K562 (cell line): ENCODE results near the gene ACSBG1. TPM values are rescaled to one million over a fixed set of nuclear protein-coding genes. Genes with fewer than 3 reads are reported as not detected.

Experiments used
- ARID1B ChIP-seq: fragments of 450-650 bp; IDR thresholded peaks from 2 replicates; pipeline ENCODE4 v1.6.1; 2016; ENCODE audit warnings: antibody characterized with exemption, mild to moderate bottlenecking, inconsistent platforms
- CHD2 ChIP-seq: IDR thresholded peaks from 2 replicates; pipeline ENCODE4 v1.6.1; 2011; ENCODE audit warnings: low read depth, low read length
- CUX1 ChIP-seq: fragments of 200-800 bp; sonication (Bioruptor generic); IDR thresholded peaks from 2 replicates; pipeline ENCODE4 v1.6.1; 2016; ENCODE audit warnings: missing genetic modification characterization, missing compliant biosample characterization
- CXXC5 ChIP-seq: fragments of 250-450 bp; sonication (Bioruptor Pico); IDR thresholded peaks from 2 replicates; pipeline ENCODE4 v1.8.0; 2022; ENCODE audit warnings: inconsistent platforms, mild to moderate bottlenecking, moderate library complexity
- E2F3 ChIP-seq: fragments of 250-450 bp; sonication (Bioruptor Pico); IDR thresholded peaks from 2 replicates; pipeline ENCODE4 v1.4.0; 2020; ENCODE audit warnings: mild to moderate bottlenecking
- ESRRB ChIP-seq: fragments of 250-450 bp; sonication (Bioruptor Pico); IDR thresholded peaks from 2 replicates; pipeline ENCODE4 v1.5.0; 2020; ENCODE audit warnings: mild to moderate bottlenecking, moderate library complexity, borderline replicate concordance
- ETV5 ChIP-seq: sonication (generic); formaldehyde crosslinking; IDR thresholded peaks from 2 replicates; pipeline ENCODE4 v1.4.0; 2020; ENCODE audit warnings: low read depth, mild to moderate bottlenecking, missing genetic modification reagents
- FOXM1 ChIP-seq, 2 experiments: fragments of 450-650 bp in 1 of 2; sonication (generic) in 1 of 2; formaldehyde crosslinking in 1 of 2; IDR thresholded peaks; 2 replicates each; pipeline versions ENCODE4 v1.6.1 to v1.9.0; 2017 to 2022; ENCODE audit warnings: low read depth in 2 of 2, mild to moderate bottlenecking in 2 of 2, missing genetic modification reagents in 1 of 2, moderate library complexity in 1 of 2
- FOXO4 ChIP-seq: fragments of 450-650 bp; formaldehyde crosslinking; IDR thresholded peaks from 2 replicates; pipeline ENCODE4 v1.4.0; 2020; ENCODE audit warnings: mild to moderate bottlenecking, moderate library complexity
- FOXP4 ChIP-seq: sonication (generic); formaldehyde crosslinking; IDR thresholded peaks from 2 replicates; pipeline ENCODE4 v1.8.0; 2022; ENCODE audit warnings: mild to moderate bottlenecking, missing genetic modification reagents, borderline replicate concordance
- HDAC2 ChIP-seq: fragments of 450-650 bp; IDR thresholded peaks from 2 replicates; pipeline ENCODE4 v1.6.1; 2016; ENCODE audit warnings: mild to moderate bottlenecking
- JUNB ChIP-seq: fragments of 450-650 bp; formaldehyde crosslinking; conservative IDR thresholded peaks from 2 replicates; pipeline ENCODE4 v1.4.0; 2020; ENCODE audit warnings: mild to moderate bottlenecking
- KLF16 ChIP-seq: IDR thresholded peaks from 2 replicates; pipeline ENCODE4 v1.6.1; 2016; ENCODE audit warnings: antibody characterized with exemption
- RBM25 ChIP-seq: fragments of 200-400 bp; formaldehyde crosslinking; IDR thresholded peaks from 2 replicates; pipeline ENCODE4 v1.6.1; 2018; ENCODE audit warnings: low read length, low read depth, moderate library complexity; ENCODE audit not compliant: severe bottlenecking
- TCF3 ChIP-seq: sonication (generic); formaldehyde crosslinking; IDR thresholded peaks from 2 replicates; pipeline ENCODE4 v1.4.0; 2020; ENCODE audit warnings: mild to moderate bottlenecking, missing genetic modification reagents
- TOE1 ChIP-seq, 2 experiments: fragments of 450-650 bp in 1 of 2; sonication (generic) in 1 of 2; formaldehyde crosslinking in 1 of 2; IDR thresholded peaks; 2 replicates each; pipeline versions ENCODE4 v1.7.1 to v1.8.0; 2016 to 2022; ENCODE audit warnings: borderline replicate concordance in 2 of 2, mild to moderate bottlenecking in 2 of 2, antibody characterized with exemption in 1 of 2, inconsistent platforms in 1 of 2, low read depth in 1 of 2, missing genetic modification reagents in 1 of 2, moderate library complexity in 1 of 2
- ZNF436 ChIP-seq: fragments of 250-450, 450-650 bp; sonication (Bioruptor Pico); formaldehyde crosslinking; IDR thresholded peaks from 2 replicates; pipeline ENCODE4 v1.7.0; 2020; ENCODE audit warnings: mild to moderate bottlenecking
- ZNF79 ChIP-seq: fragments of 250-450 bp; sonication (Bioruptor Pico); IDR thresholded peaks from 2 replicates; pipeline ENCODE4 v1.4.0; 2020; ENCODE audit warnings: low read depth, mild to moderate bottlenecking, moderate library complexity
- polyA plus RNA-seq, 8 experiments: library from polyadenylated mRNA; depleted of rRNA in 4 of 8; stranded (reverse) in 5 of 8; unstranded in 3 of 8; fragments of >200 nt; fragmentation: Nextera tagmentation in 2 of 8; fragmentation: Illumina TruSeq in 1 of 8; extraction: Ambion mirVana in 2 of 8; extraction: Trizol in 1 of 8; gene quantifications; 2 replicates each; pipeline versions ENCODE4 v1.2.1 to v1.2.3, GENCODE V29; 2011 to 2014; ENCODE audit warnings: inconsistent platforms in 1 of 8, missing spikeins in 1 of 8
- total RNA-seq, 7 experiments: library from RNA; depleted of rRNA in 6 of 7; stranded (reverse); fragments of >200 nt in 6 of 7; fragmentation: Illumina TruSeq in 2 of 7; extraction: Trizol in 2 of 7; gene quantifications; 2 replicates each; pipeline versions ENCODE4 v1.2.1 to v1.2.3, GENCODE V29; 2011 to 2021; ENCODE audit warnings: low replicate concordance in 1 of 7

ACSBG1 gene
- total and polyA plus RNA-seq, 9 of the 15 experiments (the other 6 are each of a cell fraction or from before 2014, with no cell fraction given) = 0.36 to 6.4 (median 2.5) TPM

DNA sequence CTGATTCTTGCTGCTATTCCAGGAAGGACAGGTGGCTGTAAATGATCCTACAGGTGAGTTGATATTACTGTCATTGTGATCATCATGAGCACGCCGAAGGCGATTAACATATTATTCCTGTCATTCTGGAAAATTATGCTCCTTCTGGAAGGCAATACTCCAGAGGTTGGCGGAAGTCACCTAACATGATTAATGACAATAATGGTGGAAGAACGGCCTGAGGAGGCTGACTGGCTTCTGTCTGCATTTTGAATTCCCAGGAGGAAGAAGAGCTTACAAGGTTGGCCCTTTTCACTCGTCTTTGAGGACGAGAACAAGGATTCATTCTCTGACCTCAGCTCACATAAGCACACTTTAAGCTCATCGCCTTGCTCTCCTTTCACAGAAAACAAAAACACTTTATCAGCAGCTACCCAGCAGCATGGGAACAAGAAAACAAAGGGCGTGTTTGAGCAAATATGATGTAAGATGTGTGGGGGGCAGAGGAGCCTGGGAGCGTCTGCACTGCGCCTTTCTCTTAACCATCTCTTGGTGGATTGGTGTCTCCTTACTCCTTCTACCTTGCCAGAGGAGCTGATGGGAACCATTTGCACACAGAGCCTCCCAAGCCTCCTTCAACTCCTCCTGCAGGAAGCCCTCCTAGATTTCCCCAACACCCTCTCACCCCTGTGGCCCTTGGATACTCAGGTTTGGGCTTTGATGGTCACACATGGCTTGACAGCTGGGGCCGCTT lies 23.0 kb downstream of the ACSBG1 start (continued):
- TF ChIP-seq FOXM1 (IDR thresholded peaks at IDR 0.05; ENCODE audit: low read depth) = no peak
- no peak for TF ChIP-seq FOXM1 (CRISPR knock-in tag; IDR thresholded peaks at IDR 0.05; ENCODE audit: low read depth)
- TF ChIP-seq FOXP4 (CRISPR knock-in tag) = no peak
- 0 out of 2 replicates have a peak, but pooled peaks have one; percentile 24 for TF ChIP-seq CXXC5 (CRISPR knock-in tag)
- TF ChIP-seq JUNB (CRISPR knock-in tag) = no peak
- TF ChIP-seq KLF16 = no peak
- no peak for TF ChIP-seq ZNF79 (CRISPR knock-in tag)
- no peak for TF ChIP-seq ETV5
- TF ChIP-seq HDAC2 = peak; percentile 52; the same call in 1 of the 2 replicates
- peak; percentile 29; the same call in 1 of the 2 replicates for TF ChIP-seq ARID1B
- peak; percentile 91 for TF ChIP-seq ZNF436 (CRISPR knock-in tag)
- peak; percentile 87 for TF ChIP-seq RBM25
- no peak for TF ChIP-seq CHD2
- TF ChIP-seq TOE1 (IDR thresholded peaks at IDR 0.05; ENCODE audit: borderline replicate concordance) = no peak
- no peak for TF ChIP-seq TOE1 (CRISPR knock-in tag; IDR thresholded peaks at IDR 0.05; ENCODE audit: borderline replicate concordance, low read depth)
- no peak for TF ChIP-seq E2F3 (CRISPR knock-in tag)
- TF ChIP-seq ESRRB (CRISPR knock-in tag) = no peak
- TF ChIP-seq FOXO4 (CRISPR knock-in tag) = no peak
- TF ChIP-seq TCF3 (CRISPR knock-in tag) = peak; percentile 56; the same call in 1 of the 2 replicates
- TF ChIP-seq CUX1 (CRISPR knock-in tag) = no peak
